ENCODE data around the gene PDE6H. TPM values are rescaled to one million over a fixed set of nuclear protein-coding genes. Genes with fewer than 3 reads are reported as not detected.

PDE6H gene
- total and polyA plus RNA-seq, 2 donors (not counting 3 experiments of a cell fraction or from before 2014, with no cell fraction given): not detected

DNA sequence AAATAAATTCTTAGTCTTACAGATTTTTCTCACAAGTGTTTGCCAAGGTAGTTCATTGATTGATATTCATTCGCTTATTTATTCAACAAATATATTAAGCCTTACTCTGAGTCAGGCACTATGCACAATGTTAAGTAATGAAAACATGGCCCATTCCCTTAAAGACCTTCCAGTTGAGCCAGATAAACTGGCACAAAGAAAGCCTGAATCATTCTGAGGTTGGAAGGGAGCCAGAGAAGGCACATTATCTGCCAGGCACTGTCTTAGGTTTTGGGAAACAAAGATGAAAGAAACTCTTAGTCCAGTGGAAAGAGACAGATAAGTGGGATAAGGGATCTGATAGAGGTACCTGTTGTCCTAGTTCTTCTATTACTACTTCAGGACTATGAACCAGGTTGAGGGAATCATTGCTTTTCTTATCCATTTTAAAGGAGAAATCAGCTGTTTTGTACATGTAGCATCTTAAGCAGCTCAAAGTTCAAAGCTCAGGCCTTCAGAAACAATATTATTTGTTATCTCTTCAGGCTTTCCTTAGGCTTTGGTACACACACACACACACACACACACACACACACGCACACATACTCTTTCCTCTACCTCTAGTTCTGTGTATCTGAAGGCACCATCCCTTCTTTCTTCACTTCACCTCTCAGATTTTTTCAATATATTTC lies 27.0 kb downstream of the PDE6H start:
- Histone ChIP-seq H3K79me2 (ENCODE audit: control insufficient read depth, insufficient read depth, low read length) (no peaks in the 10 kb centered on the region), H3K4me1 (ENCODE audit: control insufficient read depth, extremely low read depth, insufficient read depth, low read length) (no peaks in the 10 kb centered on the region), H3K27ac (ENCODE audit: insufficient read depth, low read depth, low read length) (no peak overlapping the region), H3K4me2 (ENCODE audit: insufficient read depth, low read length) (no peak overlapping the region), H2AFZ (ENCODE audit: low read depth, low read length) (no peak overlapping the region), H3K9me3 (replicated peaks; ENCODE audit: control insufficient read depth, insufficient read depth, low read length) (no peaks in the 10 kb centered on the region), H4K20me1 (replicated peaks; ENCODE audit: control insufficient read depth, extremely low read depth, insufficient read depth, low read length) (no peaks in the 10 kb centered on the region), H3K27me3 (ENCODE audit: control insufficient read depth in 2 of 2, insufficient read depth in 2 of 2, low read length in 2 of 2) (peaks cover 22 to 36% of the 10 kb centered on the region in 2 experiments), H3K36me3 (ENCODE audit: control insufficient read depth in 2 of 2, extremely low read depth in 1 of 2, insufficient read depth in 2 of 2, low read length in 2 of 2) (no peaks in the 10 kb centered on the region), H3K4me3 (replicated peaks in 1 of 3; ENCODE audit: insufficient read depth in 1 of 3, low read depth in 1 of 3, low read length in 3 of 3) (no peak overlapping the region), H3K9ac (replicated peaks; ENCODE audit: extremely low read depth, insufficient read depth, low read length) (no peak overlapping the region), H3K9me1 (replicated peaks; ENCODE audit: control insufficient read depth, extremely low read depth, insufficient read depth, low read length) (no peaks in the 10 kb centered on the region)
- dilution Hi-C loops (cut with MboI; ENCODE audit: extremely low pct_ligation_motif_present, low sequenced_read_pairs) (no loop called here), intact Hi-C loops (cut with micrococcal nuclease) (loop anchor here (5.0 kb wide), 1 partner anchor 368 kb away; no protein-coding TSS in a partner anchor)
- FAIRE-seq (peak; percentile 4), DNase-seq (ENCODE audit: low read depth, low spot score) (no peak)
- TF ChIP-seq, protein P1, sequence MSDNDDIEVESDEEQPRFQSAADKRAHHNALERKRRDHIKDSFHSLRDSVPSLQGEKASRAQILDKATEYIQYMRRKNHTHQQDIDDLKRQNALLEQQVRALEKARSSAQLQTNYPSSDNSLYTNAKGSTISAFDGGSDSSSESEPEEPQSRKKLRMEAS (IDR thresholded peaks at IDR 0.05; ENCODE audit: insufficient read depth, insufficient read length): no peak
- ChIA-PET CTCF (interaction anchor here (1.4 to 2.2 kb wide), 3 partner anchors 154 to 244 kb away, joined by 4 to 6 read pairs (median 5); no protein-coding TSS in a partner anchor), POLR2A (no interaction called here)
- BruUV-seq (replicated peaks): no TSS peak

DNA sequence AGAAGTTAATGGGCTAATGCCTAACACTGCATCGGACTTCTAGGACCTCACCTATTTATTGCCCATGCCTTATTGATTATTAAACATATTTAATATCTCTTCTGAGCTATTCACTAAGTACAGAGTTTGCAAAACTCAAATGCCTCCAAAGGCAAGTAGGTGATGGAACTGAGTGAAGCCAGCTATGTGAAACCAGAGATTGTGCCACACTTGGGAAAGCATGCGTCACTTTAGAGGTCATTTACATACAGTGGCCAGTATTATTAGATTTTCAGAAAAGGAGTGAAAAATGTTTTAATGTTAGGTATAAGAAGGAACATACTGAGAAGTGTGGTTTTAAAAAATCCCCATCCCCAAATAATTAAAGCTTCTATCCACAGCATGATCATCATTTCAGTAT lies 27.7 kb downstream of the PDE6H start:
- FAIRE-seq: no peak
- Histone ChIP-seq H4K20me1 (replicated peaks; ENCODE audit: control insufficient read depth, extremely low read depth, insufficient read depth, low read length) (no peaks in the 10 kb centered on the region), H3K9ac (replicated peaks; ENCODE audit: extremely low read depth, insufficient read depth, low read length) (no peak overlapping the region), H3K4me1 (ENCODE audit: control insufficient read depth, extremely low read depth, insufficient read depth, low read length) (no peaks in the 10 kb centered on the region), H3K27ac (ENCODE audit: insufficient read depth, low read depth, low read length) (no peak overlapping the region), H3K4me2 (ENCODE audit: insufficient read depth, low read length) (no peak overlapping the region), H3K9me1 (replicated peaks; ENCODE audit: control insufficient read depth, extremely low read depth, insufficient read depth, low read length) (no peaks in the 10 kb centered on the region), H3K36me3 (ENCODE audit: control insufficient read depth in 2 of 2, extremely low read depth in 1 of 2, insufficient read depth in 2 of 2, low read length in 2 of 2) (no peaks in the 10 kb centered on the region), H3K9me3 (replicated peaks; ENCODE audit: control insufficient read depth, insufficient read depth, low read length) (no peaks in the 10 kb centered on the region), H3K79me2 (ENCODE audit: control insufficient read depth, insufficient read depth, low read length) (no peaks in the 10 kb centered on the region), H3K4me3 (replicated peaks in 1 of 3; ENCODE audit: insufficient read depth in 1 of 3, low read depth in 1 of 3, low read length in 3 of 3) (no peak overlapping the region), H2AFZ (ENCODE audit: low read depth, low read length) (no peak overlapping the region), H3K27me3 (ENCODE audit: control insufficient read depth in 2 of 2, insufficient read depth in 2 of 2, low read length in 2 of 2) (peaks cover 27 to 43% of the 10 kb centered on the region in 2 experiments)
- no peak for DNase-seq (ENCODE audit: low read depth, low spot score)
- ChIA-PET POLR2A (no interaction called here), CTCF (interaction anchor here (0.6 to 2.2 kb wide), 4 partner anchors 155 to 244 kb away, joined by 3 to 6 read pairs (median 4); partner anchors contain the start of gene RERG)
- intact Hi-C loops (cut with micrococcal nuclease): no loop called here
- dilution Hi-C loops (cut with MboI; ENCODE audit: extremely low pct_ligation_motif_present, low sequenced_read_pairs): no loop called here
- TF ChIP-seq MYC (IDR thresholded peaks at IDR 0.05; ENCODE audit: low read depth, low read length) (no peak), FOS (IDR thresholded peaks at IDR 0.05; ENCODE audit: borderline replicate concordance, insufficient read depth, low read length) (no peak), POLR2AphosphoS5 (IDR thresholded peaks at IDR 0.05; ENCODE audit: insufficient read depth, low read depth, low read length) (no peak), JUN (IDR thresholded peaks at IDR 0.05; ENCODE audit: borderline replicate concordance, insufficient read depth, insufficient read length, low read depth) (no peak), GATA2 (IDR thresholded peaks at IDR 0.05; ENCODE audit: insufficient read depth, insufficient read length, low read depth, low read length) (no peak), EZH2 (IDR thresholded peaks at IDR 0.05; ENCODE audit: borderline replicate concordance, low read depth, low read length, severe bottlenecking) (no peak), POLR2A (IDR thresholded peaks at IDR 0.05; ENCODE audit: low read depth, low read length) (no peak)
- TF ChIP-seq, protein P2, sequence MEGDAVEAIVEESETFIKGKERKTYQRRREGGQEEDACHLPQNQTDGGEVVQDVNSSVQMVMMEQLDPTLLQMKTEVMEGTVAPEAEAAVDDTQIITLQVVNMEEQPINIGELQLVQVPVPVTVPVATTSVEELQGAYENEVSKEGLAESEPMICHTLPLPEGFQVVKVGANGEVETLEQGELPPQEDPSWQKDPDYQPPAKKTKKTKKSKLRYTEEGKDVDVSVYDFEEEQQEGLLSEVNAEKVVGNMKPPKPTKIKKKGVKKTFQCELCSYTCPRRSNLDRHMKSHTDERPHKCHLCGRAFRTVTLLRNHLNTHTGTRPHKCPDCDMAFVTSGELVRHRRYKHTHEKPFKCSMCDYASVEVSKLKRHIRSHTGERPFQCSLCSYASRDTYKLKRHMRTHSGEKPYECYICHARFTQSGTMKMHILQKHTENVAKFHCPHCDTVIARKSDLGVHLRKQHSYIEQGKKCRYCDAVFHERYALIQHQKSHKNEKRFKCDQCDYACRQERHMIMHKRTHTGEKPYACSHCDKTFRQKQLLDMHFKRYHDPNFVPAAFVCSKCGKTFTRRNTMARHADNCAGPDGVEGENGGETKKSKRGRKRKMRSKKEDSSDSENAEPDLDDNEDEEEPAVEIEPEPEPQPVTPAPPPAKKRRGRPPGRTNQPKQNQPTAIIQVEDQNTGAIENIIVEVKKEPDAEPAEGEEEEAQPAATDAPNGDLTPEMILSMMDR (IDR thresholded peaks at IDR 0.05; ENCODE audit: extremely low read depth in 1 of 2, insufficient read depth in 1 of 2, low read depth in 1 of 2, low read length in 2 of 2): no peak
- TF ChIP-seq, protein P1 (IDR thresholded peaks at IDR 0.05; ENCODE audit: insufficient read depth, insufficient read length): no peak
- no TSS peak for BruUV-seq (replicated peaks)
